ENCODE results near the gene ADK.

The ADK gene

GRCh38 chr10:74593470-74593869, 442.4 kb downstream of the ADK start:
- TF ChIP-seq POLR2AphosphoS5 (IDR thresholded peaks at IDR 0.05; ENCODE audit: low read depth, low read length) = no peak
- no peak for TF ChIP-seq REST (IDR thresholded peaks at IDR 0.05; ENCODE audit: insufficient read depth in 1 of 2, low read depth in 2 of 2, low read length in 2 of 2)
- no peak for TF ChIP-seq TAF1 (IDR thresholded peaks at IDR 0.05; ENCODE audit: borderline replicate concordance, insufficient read depth, low read length)
- TF ChIP-seq SIN3A (IDR thresholded peaks at IDR 0.05; ENCODE audit: borderline replicate concordance, insufficient read depth, low read length) = no peak
- TF ChIP-seq FOXP2 (optimal IDR thresholded peaks at IDR 0.05; ENCODE audit: borderline replicate concordance, extremely low read depth, extremely low read length, insufficient read depth) = no peak

- TF ChIP-seq POLR2AphosphoS5 (IDR thresholded peaks at IDR 0.05; ENCODE audit: low read depth, low read length) (no peak), REST (IDR thresholded peaks at IDR 0.05; ENCODE audit: insufficient read depth in 1 of 2, low read depth in 2 of 2, low read length in 2 of 2) (no peak)
These were observed 445.7 kb downstream of the ADK start for GRCh38 chr10:74596713-74597112.

- TF ChIP-seq TAF1 (IDR thresholded peaks at IDR 0.05; ENCODE audit: borderline replicate concordance, insufficient read depth, low read length) (no peak), FOXP2 (optimal IDR thresholded peaks at IDR 0.05; ENCODE audit: borderline replicate concordance, extremely low read depth, extremely low read length, insufficient read depth) (no peak), SIN3A (IDR thresholded peaks at IDR 0.05; ENCODE audit: borderline replicate concordance, insufficient read depth, low read length) (no peak), REST (IDR thresholded peaks at IDR 0.05; ENCODE audit: insufficient read depth in 1 of 2, low read depth in 2 of 2, low read length in 2 of 2) (no peak), POLR2AphosphoS5 (IDR thresholded peaks at IDR 0.05; ENCODE audit: low read depth, low read length) (no peak)
These were observed 448.0 kb downstream of the ADK start for GRCh38 chr10:74598891-74599566.

GRCh38 chr10:74599672-74600071, 448.7 kb downstream of the ADK start:
- TF ChIP-seq REST (IDR thresholded peaks at IDR 0.05; ENCODE audit: insufficient read depth in 1 of 2, low read depth in 2 of 2, low read length in 2 of 2) (no peak), POLR2AphosphoS5 (IDR thresholded peaks at IDR 0.05; ENCODE audit: low read depth, low read length) (no peak), SIN3A (IDR thresholded peaks at IDR 0.05; ENCODE audit: borderline replicate concordance, insufficient read depth, low read length) (no peak), TAF1 (IDR thresholded peaks at IDR 0.05; ENCODE audit: borderline replicate concordance, insufficient read depth, low read length) (no peak), FOXP2 (optimal IDR thresholded peaks at IDR 0.05; ENCODE audit: borderline replicate concordance, extremely low read depth, extremely low read length, insufficient read depth) (no peak)

GRCh38 chr10:74600170-74600569, 449.1 kb downstream of the ADK start:
- TF ChIP-seq SIN3A (IDR thresholded peaks at IDR 0.05; ENCODE audit: borderline replicate concordance, insufficient read depth, low read length) (no peak), FOXP2 (optimal IDR thresholded peaks at IDR 0.05; ENCODE audit: borderline replicate concordance, extremely low read depth, extremely low read length, insufficient read depth) (no peak), POLR2AphosphoS5 (IDR thresholded peaks at IDR 0.05; ENCODE audit: low read depth, low read length) (no peak), TAF1 (IDR thresholded peaks at IDR 0.05; ENCODE audit: borderline replicate concordance, insufficient read depth, low read length) (no peak), REST (IDR thresholded peaks at IDR 0.05; ENCODE audit: insufficient read depth in 1 of 2, low read depth in 2 of 2, low read length in 2 of 2) (no peak)
